Calu3 (cell line): ENCODE data around the gene PTPRN2. TPM values are rescaled to one million over a fixed set of nuclear protein-coding genes. Genes with fewer than 3 reads are reported as not detected.

ENCODE experiments used
- BruUV-seq: library from RNA; stranded (reverse); fragments of 400-500 nt; replicated peaks from 2 replicates; lab custom pipeline; 2021; lab: Mats Ljungman, UMichigan
- CTCF ChIA-PET: fragments of 300-600 bp; sonication (Branson Sonifier 250); formaldehyde crosslinking; loops from one replicate; lab custom pipeline; 2022; ENCODE audit warnings: antibody characterized with exemption; lab: Charles Lee
- DNase-seq: peaks from one replicate; pipeline ENCODE4 v3.0.0; 2022
- H3K27ac Mint-ChIP-seq: one replicate; pipeline ENCODE4 v1.8.0; 2022; ENCODE audit warnings: mixed read lengths; ENCODE audit not compliant: unreplicated experiment
- H3K27me3 Mint-ChIP-seq: one replicate; pipeline ENCODE4 v1.8.0; 2022; ENCODE audit warnings: mixed read lengths; ENCODE audit not compliant: unreplicated experiment
- H3K36me3 Mint-ChIP-seq: one replicate; pipeline ENCODE4 v1.8.0; 2022; ENCODE audit warnings: mild to moderate bottlenecking, moderate library complexity, mixed read lengths; ENCODE audit not compliant: insufficient read depth, unreplicated experiment
- H3K4me1 Mint-ChIP-seq: one replicate; pipeline ENCODE4 v1.8.0; 2022; ENCODE audit warnings: mild to moderate bottlenecking, low read depth, mixed read lengths; ENCODE audit not compliant: unreplicated experiment
- H3K4me3 Mint-ChIP-seq: one replicate; pipeline ENCODE4 v1.8.0; 2022; ENCODE audit warnings: mild to moderate bottlenecking, low read depth, moderate library complexity, mixed read lengths; ENCODE audit not compliant: unreplicated experiment
- H3K9me3 Mint-ChIP-seq: one replicate; pipeline ENCODE4 v1.8.0; 2022; ENCODE audit warnings: low read depth, mixed read lengths; ENCODE audit not compliant: unreplicated experiment
- CTCF ChIP-seq: fragments of 200-600 bp; IDR thresholded peaks from one replicate; pipeline ENCODE4 v1.8.0; 2022; ENCODE audit warnings: antibody characterized with exemption; ENCODE audit not compliant: unreplicated experiment
- intact Hi-C: fragments of 100-400 bp; cut with micrococcal nuclease; formaldehyde crosslinking; loops from one replicate; pipeline ENCODE4 v1.10.0; 2022; ENCODE audit not compliant: unreplicated experiment
- total RNA-seq: library from RNA; stranded (reverse); gene quantifications from 2 replicates; pipeline ENCODE4 v1.2.3, GENCODE V29; 2022

Gene PTPRN2
- total RNA-seq, 1 experiment from 2014 or later, result 2.0 TPM

DNA sequence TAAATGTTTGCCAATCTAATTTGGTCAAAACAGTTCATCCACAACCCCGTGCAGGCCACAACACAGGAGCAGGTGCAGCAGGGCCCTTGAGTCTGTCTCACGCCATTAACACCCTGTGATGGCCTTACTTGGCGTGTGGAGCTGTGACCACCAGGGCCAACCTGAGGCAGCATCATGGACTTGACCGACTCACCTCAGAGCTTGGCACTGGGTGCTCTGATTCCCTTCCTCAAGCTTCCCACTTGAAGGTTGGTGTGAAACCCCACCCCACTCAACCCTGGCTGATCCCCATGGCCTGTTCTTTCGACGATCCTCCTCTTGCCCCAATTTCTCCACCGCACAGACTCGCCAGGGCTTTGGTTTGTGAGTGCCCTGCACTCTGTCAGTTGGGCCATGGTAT lies 623.1 kb downstream of the PTPRN2 start:
- Mint-ChIP-seq H3K27ac (no peak overlapping the region), H3K9me3 (peaks cover 6% of the 10 kb centered on the region), H3K27me3 (no peaks in the 10 kb centered on the region), H3K36me3 (no peaks in the 10 kb centered on the region), H3K4me3 (no peak overlapping the region), H3K4me1 (no peaks in the 10 kb centered on the region)
- no peak for DNase-seq
- CTCF ChIA-PET, result no interaction called here
- intact Hi-C loops, result no loop called here
- BruUV-seq, result no TSS peak
- no peak for TF ChIP-seq CTCF

DNA sequence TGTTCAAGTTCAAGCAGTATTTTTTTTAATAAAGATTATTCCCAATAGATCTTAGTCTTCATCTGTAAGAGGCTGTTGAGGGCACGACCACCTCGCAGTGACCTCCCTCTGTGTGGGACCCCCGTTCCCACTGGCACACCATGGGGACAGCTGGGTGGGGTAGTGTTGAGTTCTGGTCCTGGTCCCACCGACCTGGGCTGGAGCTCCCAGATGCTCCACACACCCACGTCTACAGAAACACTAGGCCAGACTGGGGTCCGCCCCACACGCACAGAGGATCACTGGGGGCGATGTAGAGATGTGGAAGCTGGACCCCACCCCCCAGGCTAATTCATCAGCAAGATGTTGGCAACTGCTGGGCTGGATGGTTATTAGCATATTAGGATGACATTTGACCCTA lies 623.6 kb downstream of the PTPRN2 start:
- Mint-ChIP-seq H3K27me3 (no peaks in the 10 kb centered on the region), H3K4me3 (no peak overlapping the region), H3K36me3 (no peaks in the 10 kb centered on the region), H3K9me3 (peaks cover 10% of the 10 kb centered on the region), H3K27ac (no peak overlapping the region), H3K4me1 (no peaks in the 10 kb centered on the region)
- CTCF ChIA-PET, result no interaction called here
- intact Hi-C loops, result no loop called here
- no peak for TF ChIP-seq CTCF
- DNase-seq, result no peak
- no TSS peak for BruUV-seq

GRCh38 chr7:157963526-157963925 lies 624.1 kb downstream of the PTPRN2 start:
- DNase-seq, result no peak
- Mint-ChIP-seq H3K27ac (no peak overlapping the region), H3K27me3 (no peaks in the 10 kb centered on the region), H3K36me3 (no peaks in the 10 kb centered on the region), H3K4me3 (no peak overlapping the region), H3K4me1 (no peaks in the 10 kb centered on the region), H3K9me3 (peaks cover 10% of the 10 kb centered on the region)
- no peak for TF ChIP-seq CTCF
- no TSS peak for BruUV-seq
- CTCF ChIA-PET, result no interaction called here
- intact Hi-C loops, result no loop called here

DNA sequence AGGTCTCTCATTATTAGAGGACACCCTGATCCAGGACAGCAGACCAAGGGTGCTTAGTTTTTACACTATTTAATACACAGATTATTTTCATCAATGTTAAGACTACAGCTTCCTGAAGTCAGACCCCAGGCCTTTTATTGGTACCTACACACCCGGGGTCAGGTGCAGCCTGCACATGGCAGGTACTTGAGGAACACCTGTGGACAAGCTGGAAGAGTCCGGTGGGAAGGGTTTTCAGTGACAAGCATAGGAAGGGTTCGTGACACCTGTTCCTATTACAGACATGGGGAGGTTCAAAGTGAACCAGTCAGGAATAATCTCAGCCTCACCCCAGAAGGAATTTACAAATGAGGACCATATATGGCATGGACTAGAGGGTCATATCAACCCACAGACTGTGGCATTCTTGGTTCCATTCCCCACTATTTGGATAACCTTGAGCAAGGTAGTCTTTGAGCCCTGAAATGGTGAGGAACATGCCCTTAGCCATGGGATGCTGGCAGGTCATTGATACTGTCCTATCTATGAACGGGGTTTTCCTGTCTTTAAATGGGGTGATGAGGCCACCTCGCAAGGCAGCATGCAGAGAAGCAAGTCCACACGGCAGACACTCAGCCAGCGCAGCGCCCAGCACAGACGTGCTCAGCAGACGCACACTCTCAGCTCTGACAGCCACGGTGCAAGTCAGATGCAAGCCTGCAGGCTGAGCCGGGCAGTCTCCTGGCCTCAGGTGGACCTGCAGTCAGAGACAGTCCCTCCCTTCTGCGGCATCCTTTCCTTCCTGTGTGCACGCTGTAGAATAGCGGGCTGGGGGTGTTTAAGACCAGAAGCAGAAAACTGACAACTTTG lies 624.9 kb downstream of the PTPRN2 start:
- Mint-ChIP-seq H3K4me1 (no peaks in the 10 kb centered on the region), H3K27me3 (no peaks in the 10 kb centered on the region), H3K36me3 (no peaks in the 10 kb centered on the region), H3K9me3 (peaks cover 14% of the 10 kb centered on the region), H3K27ac (no peak overlapping the region), H3K4me3 (no peak overlapping the region)
- no peak for TF ChIP-seq CTCF
- intact Hi-C loops, result no loop called here
- no peak for DNase-seq
- CTCF ChIA-PET, result no interaction called here
- BruUV-seq, result no TSS peak
